HEK293 (cell line): ENCODE measurements around the gene BCAS3.

Experiments used
- BCL11A ChIP-seq: fragments of 450-650 bp; formaldehyde crosslinking; IDR thresholded peaks from 2 replicates; pipeline ENCODE4 v1.5.1; 2016; ENCODE audit warnings: low read depth, missing biosample characterization, missing genetic modification characterization
- HOXC10 ChIP-seq: sonication (generic); formaldehyde crosslinking; IDR thresholded peaks from 2 replicates; pipeline ENCODE4 v1.8.1; 2023; ENCODE audit warnings: mild to moderate bottlenecking, missing genetic modification reagents
- SP2 ChIP-seq: fragments of 450-650 bp; formaldehyde crosslinking; IDR thresholded peaks from 2 replicates; pipeline ENCODE4 v1.5.1; 2016; ENCODE audit warnings: missing biosample characterization, missing genetic modification characterization
- YY1 ChIP-seq: fragments of 450-650 bp; formaldehyde crosslinking; IDR thresholded peaks from 2 replicates; pipeline ENCODE4 v1.5.1; 2018; ENCODE audit warnings: missing biosample characterization, missing genetic modification characterization
- ZBTB17 ChIP-seq: fragments of 450-650 bp; formaldehyde crosslinking; IDR thresholded peaks from 2 replicates; pipeline ENCODE4 v1.5.1; 2016; ENCODE audit warnings: missing biosample characterization, missing genetic modification characterization
- ZNF248 ChIP-seq: fragments of 450-650 bp; formaldehyde crosslinking; IDR thresholded peaks from 2 replicates; pipeline ENCODE4 v1.5.1; 2017; ENCODE audit warnings: missing biosample characterization, missing genetic modification characterization
- ZNF660 ChIP-seq: fragments of 450-650 bp; IDR thresholded peaks from 2 replicates; pipeline ENCODE4 v1.5.1; 2018; ENCODE audit warnings: missing biosample characterization, mild to moderate bottlenecking, missing genetic modification characterization
- ZNF707 ChIP-seq: fragments of 450-650 bp; formaldehyde crosslinking; IDR thresholded peaks from 2 replicates; pipeline ENCODE4 v1.5.1; 2016; ENCODE audit warnings: missing biosample characterization, missing genetic modification characterization
- ZNF76 ChIP-seq: fragments of 450-650 bp; formaldehyde crosslinking; IDR thresholded peaks from 2 replicates; pipeline ENCODE4; 2016; ENCODE audit warnings: low read depth, missing biosample characterization, missing genetic modification characterization, borderline replicate concordance
- TF ChIP-seq, protein P1 (sequence below): fragments of 450-650 bp; formaldehyde crosslinking; IDR thresholded peaks from 2 replicates; pipeline ENCODE4 v1.5.1; 2016; ENCODE audit warnings: missing biosample characterization, missing genetic modification characterization
- TF ChIP-seq, protein P2 (sequence below): fragments of 450-650 bp; formaldehyde crosslinking; IDR thresholded peaks from 2 replicates; pipeline ENCODE4 v1.5.1; 2016; ENCODE audit warnings: missing biosample characterization, missing genetic modification characterization
- TF ChIP-seq, protein P3 (sequence below): fragments of 450-650 bp; formaldehyde crosslinking; IDR thresholded peaks from 2 replicates; pipeline ENCODE4 v1.5.1; 2016; ENCODE audit warnings: missing biosample characterization, missing genetic modification characterization, low read depth
- TF ChIP-seq, protein P4 (sequence below): fragments of 450-650 bp; formaldehyde crosslinking; IDR thresholded peaks from 2 replicates; pipeline ENCODE4 v1.5.1; 2016; ENCODE audit warnings: missing biosample characterization, missing genetic modification characterization

DNA sequence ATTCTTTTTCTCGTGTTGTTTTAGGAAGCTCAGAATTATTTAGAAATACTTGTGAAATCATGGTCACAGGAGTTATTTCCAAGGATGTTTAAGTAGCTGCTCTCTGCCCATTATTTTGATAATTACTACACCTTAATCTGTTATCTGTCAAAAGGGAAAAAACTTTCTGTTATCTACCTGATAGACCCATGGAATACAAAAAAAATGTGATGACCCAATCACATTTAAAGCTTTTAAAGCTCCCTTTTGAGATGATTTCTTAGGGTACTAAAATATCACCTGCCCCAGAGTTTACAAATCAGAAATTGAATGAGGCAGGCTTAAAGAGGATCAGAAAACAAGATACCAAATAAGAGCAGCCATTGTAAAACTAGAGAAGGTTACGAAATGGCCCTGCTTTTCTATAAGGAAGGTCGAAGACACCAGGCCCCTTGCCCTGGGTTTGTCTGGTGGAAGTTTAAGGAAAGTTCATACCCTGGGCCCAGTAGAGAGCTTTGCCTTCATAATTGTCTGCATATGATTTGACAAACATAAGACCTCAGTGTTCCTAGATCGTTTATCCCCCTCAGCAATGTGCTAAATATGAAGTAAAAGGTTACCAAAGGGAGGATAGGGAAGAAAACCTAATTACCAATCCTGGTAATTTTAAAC lies 572.1 kb downstream of the BCAS3 start:
- TF ChIP-seq, protein P1, sequence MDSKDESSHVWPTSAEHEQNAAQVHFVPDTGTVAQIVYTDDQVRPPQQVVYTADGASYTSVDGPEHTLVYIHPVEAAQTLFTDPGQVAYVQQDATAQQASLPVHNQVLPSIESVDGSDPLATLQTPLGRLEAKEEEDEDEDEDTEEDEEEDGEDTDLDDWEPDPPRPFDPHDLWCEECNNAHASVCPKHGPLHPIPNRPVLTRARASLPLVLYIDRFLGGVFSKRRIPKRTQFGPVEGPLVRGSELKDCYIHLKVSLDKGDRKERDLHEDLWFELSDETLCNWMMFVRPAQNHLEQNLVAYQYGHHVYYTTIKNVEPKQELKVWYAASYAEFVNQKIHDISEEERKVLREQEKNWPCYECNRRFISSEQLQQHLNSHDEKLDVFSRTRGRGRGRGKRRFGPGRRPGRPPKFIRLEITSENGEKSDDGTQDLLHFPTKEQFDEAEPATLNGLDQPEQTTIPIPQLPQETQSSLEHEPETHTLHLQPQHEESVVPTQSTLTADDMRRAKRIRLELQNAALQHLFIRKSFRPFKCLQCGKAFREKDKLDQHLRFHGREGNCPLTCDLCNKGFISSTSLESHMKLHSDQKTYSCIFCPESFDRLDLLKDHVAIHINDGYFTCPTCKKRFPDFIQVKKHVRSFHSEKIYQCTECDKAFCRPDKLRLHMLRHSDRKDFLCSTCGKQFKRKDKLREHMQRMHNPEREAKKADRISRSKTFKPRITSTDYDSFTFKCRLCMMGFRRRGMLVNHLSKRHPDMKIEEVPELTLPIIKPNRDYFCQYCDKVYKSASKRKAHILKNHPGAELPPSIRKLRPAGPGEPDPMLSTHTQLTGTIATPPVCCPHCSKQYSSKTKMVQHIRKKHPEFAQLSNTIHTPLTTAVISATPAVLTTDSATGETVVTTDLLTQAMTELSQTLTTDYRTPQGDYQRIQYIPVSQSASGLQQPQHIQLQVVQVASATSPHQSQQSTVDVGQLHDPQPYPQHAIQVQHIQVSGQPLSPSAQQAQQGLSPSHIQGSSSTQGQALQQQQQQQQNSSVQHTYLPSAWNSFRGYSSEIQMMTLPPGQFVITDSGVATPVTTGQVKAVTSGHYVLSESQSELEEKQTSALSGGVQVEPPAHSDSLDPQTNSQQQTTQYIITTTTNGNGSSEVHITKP (tag by site-specific recombination), result no peak
- no peak for TF ChIP-seq ZBTB17 (tag by site-specific recombination)
- TF ChIP-seq ZNF248 (tag by site-specific recombination), result no peak
- no peak for TF ChIP-seq HOXC10 (CRISPR knock-in tag)
- TF ChIP-seq, protein P2, sequence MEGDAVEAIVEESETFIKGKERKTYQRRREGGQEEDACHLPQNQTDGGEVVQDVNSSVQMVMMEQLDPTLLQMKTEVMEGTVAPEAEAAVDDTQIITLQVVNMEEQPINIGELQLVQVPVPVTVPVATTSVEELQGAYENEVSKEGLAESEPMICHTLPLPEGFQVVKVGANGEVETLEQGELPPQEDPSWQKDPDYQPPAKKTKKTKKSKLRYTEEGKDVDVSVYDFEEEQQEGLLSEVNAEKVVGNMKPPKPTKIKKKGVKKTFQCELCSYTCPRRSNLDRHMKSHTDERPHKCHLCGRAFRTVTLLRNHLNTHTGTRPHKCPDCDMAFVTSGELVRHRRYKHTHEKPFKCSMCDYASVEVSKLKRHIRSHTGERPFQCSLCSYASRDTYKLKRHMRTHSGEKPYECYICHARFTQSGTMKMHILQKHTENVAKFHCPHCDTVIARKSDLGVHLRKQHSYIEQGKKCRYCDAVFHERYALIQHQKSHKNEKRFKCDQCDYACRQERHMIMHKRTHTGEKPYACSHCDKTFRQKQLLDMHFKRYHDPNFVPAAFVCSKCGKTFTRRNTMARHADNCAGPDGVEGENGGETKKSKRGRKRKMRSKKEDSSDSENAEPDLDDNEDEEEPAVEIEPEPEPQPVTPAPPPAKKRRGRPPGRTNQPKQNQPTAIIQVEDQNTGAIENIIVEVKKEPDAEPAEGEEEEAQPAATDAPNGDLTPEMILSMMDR (tag by site-specific recombination), result no peak
- no peak for TF ChIP-seq SP2 (tag by site-specific recombination)
- TF ChIP-seq, protein P3, sequence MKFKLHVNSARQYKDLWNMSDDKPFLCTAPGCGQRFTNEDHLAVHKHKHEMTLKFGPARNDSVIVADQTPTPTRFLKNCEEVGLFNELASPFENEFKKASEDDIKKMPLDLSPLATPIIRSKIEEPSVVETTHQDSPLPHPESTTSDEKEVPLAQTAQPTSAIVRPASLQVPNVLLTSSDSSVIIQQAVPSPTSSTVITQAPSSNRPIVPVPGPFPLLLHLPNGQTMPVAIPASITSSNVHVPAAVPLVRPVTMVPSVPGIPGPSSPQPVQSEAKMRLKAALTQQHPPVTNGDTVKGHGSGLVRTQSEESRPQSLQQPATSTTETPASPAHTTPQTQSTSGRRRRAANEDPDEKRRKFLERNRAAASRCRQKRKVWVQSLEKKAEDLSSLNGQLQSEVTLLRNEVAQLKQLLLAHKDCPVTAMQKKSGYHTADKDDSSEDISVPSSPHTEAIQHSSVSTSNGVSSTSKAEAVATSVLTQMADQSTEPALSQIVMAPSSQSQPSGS, result no peak
- no peak for TF ChIP-seq ZNF660 (tag by site-specific recombination)
- TF ChIP-seq ZNF707 (tag by site-specific recombination), result no peak
- TF ChIP-seq BCL11A (tag by site-specific recombination), result no peak
- no peak for TF ChIP-seq YY1 (tag by site-specific recombination)
- TF ChIP-seq, protein P4, sequence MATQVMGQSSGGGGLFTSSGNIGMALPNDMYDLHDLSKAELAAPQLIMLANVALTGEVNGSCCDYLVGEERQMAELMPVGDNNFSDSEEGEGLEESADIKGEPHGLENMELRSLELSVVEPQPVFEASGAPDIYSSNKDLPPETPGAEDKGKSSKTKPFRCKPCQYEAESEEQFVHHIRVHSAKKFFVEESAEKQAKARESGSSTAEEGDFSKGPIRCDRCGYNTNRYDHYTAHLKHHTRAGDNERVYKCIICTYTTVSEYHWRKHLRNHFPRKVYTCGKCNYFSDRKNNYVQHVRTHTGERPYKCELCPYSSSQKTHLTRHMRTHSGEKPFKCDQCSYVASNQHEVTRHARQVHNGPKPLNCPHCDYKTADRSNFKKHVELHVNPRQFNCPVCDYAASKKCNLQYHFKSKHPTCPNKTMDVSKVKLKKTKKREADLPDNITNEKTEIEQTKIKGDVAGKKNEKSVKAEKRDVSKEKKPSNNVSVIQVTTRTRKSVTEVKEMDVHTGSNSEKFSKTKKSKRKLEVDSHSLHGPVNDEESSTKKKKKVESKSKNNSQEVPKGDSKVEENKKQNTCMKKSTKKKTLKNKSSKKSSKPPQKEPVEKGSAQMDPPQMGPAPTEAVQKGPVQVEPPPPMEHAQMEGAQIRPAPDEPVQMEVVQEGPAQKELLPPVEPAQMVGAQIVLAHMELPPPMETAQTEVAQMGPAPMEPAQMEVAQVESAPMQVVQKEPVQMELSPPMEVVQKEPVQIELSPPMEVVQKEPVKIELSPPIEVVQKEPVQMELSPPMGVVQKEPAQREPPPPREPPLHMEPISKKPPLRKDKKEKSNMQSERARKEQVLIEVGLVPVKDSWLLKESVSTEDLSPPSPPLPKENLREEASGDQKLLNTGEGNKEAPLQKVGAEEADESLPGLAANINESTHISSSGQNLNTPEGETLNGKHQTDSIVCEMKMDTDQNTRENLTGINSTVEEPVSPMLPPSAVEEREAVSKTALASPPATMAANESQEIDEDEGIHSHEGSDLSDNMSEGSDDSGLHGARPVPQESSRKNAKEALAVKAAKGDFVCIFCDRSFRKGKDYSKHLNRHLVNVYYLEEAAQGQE (tag by site-specific recombination), result no peak
- TF ChIP-seq ZNF76, result no peak
